Keratinocyte (primary cell): ENCODE results near the gene RFC4.

ENCODE experiments used
- EZH2 ChIP-seq: IDR thresholded peaks from one replicate; pipeline ENCODE4 v1.6.1; 2012; ENCODE audit warnings: inconsistent platforms, mild to moderate bottlenecking, low read length, moderate library complexity
- TF ChIP-seq, protein P1 (sequence below), 3 experiments: IDR thresholded peaks in 1 of 3; conservative IDR thresholded peaks in 1 of 3; optimal IDR thresholded peaks in 1 of 3; 2 replicates in 2 of 3; 3 replicates in 1 of 3; pipeline versions ENCODE3 to v1.5.1; 2011; ENCODE audit warnings: low read length in 3 of 3, mild to moderate bottlenecking in 3 of 3, moderate library complexity in 2 of 3, control low read depth in 1 of 3, inconsistent platforms in 1 of 3; ENCODE audit not compliant: insufficient read depth in 2 of 3; ENCODE audit errors: extremely low read depth in 1 of 3

GRCh38 chr3:186789554-186790260 lies 16.6 kb downstream of the RFC4 start:
- TF ChIP-seq, protein P1, sequence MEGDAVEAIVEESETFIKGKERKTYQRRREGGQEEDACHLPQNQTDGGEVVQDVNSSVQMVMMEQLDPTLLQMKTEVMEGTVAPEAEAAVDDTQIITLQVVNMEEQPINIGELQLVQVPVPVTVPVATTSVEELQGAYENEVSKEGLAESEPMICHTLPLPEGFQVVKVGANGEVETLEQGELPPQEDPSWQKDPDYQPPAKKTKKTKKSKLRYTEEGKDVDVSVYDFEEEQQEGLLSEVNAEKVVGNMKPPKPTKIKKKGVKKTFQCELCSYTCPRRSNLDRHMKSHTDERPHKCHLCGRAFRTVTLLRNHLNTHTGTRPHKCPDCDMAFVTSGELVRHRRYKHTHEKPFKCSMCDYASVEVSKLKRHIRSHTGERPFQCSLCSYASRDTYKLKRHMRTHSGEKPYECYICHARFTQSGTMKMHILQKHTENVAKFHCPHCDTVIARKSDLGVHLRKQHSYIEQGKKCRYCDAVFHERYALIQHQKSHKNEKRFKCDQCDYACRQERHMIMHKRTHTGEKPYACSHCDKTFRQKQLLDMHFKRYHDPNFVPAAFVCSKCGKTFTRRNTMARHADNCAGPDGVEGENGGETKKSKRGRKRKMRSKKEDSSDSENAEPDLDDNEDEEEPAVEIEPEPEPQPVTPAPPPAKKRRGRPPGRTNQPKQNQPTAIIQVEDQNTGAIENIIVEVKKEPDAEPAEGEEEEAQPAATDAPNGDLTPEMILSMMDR (optimal IDR thresholded peaks at IDR 0.05 in 1 of 3, IDR thresholded peaks at IDR 0.05 in 1 of 3, conservative IDR thresholded peaks at IDR 0.05 in 1 of 3; ENCODE audit: extremely low read depth in 1 of 3, insufficient read depth in 2 of 3, low read length in 3 of 3) = no peak
- no peak for TF ChIP-seq EZH2
